ENCODE data around the gene RUSC2. TPM values are rescaled to one million over a fixed set of nuclear protein-coding genes. Genes with fewer than 3 reads are reported as not detected.
"Not testable (repeated sequence)": the region's sequence is repeated elsewhere in the genome, so short reads cannot be mapped to it uniquely, and the experiment has no call there.

The RUSC2 gene
- total and polyA plus RNA-seq, 9 donors: 7.4 to 41.1 (median 26.4) TPM

DNA sequence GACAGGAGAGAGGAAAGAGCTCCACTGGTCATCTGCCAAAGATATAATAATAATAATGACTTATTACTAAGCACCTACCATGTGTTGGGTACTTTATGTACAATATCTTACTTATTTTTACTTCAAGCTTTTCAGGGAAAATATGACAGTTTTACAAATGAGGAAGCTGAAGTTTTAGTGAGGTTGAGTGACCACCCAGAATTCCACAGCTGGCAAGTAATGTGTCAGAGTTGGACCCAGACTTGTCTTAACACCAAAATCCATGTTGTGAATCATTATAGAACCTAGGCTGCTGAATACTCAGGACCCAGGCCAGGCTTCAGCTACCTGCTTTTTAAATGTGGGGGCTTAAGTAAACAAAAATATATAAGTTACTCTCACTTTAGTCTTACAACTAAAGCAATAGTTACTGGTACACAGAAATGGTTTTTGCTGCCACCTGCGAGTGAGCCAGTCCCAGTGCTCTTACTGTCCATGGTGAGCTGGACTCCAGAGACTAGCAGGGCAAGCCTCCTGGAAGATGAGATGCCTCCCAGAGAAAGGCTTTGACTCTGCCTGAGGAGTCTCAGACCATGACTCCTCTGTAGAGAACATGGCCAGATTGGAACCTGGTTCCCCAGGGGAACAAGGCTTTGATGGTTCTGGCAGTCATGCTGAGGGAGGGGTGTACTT, 29.9 kb downstream of the RUSC2 start:
- H3K27ac ChIP-seq: no peak overlapping the region
- no peak overlapping the region for H3K4me3 ChIP-seq
- no peak for DNase-seq
- intact Hi-C loops (cut with DNase I): no loop called here
- H3K4me1 ChIP-seq (ENCODE audit: insufficient read depth): peaks cover 17% of the 10 kb centered on the region
- 97 to 100% (median 100%) methylated on average over 1 of the region's 1 CpG for WGBS, 3 donors
- no peaks in the 10 kb centered on the region for H3K36me3 ChIP-seq
- no peaks in the 10 kb centered on the region for H3K9me3 ChIP-seq
- H3K27me3 ChIP-seq: no peaks in the 10 kb centered on the region
- no peak for TF ChIP-seq EP300 (IDR thresholded peaks at IDR 0.05)
- TF ChIP-seq POLR2A (IDR thresholded peaks at IDR 0.05): no peak
- TF ChIP-seq, protein P1, sequence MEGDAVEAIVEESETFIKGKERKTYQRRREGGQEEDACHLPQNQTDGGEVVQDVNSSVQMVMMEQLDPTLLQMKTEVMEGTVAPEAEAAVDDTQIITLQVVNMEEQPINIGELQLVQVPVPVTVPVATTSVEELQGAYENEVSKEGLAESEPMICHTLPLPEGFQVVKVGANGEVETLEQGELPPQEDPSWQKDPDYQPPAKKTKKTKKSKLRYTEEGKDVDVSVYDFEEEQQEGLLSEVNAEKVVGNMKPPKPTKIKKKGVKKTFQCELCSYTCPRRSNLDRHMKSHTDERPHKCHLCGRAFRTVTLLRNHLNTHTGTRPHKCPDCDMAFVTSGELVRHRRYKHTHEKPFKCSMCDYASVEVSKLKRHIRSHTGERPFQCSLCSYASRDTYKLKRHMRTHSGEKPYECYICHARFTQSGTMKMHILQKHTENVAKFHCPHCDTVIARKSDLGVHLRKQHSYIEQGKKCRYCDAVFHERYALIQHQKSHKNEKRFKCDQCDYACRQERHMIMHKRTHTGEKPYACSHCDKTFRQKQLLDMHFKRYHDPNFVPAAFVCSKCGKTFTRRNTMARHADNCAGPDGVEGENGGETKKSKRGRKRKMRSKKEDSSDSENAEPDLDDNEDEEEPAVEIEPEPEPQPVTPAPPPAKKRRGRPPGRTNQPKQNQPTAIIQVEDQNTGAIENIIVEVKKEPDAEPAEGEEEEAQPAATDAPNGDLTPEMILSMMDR (IDR thresholded peaks at IDR 0.05): no peak

DNA sequence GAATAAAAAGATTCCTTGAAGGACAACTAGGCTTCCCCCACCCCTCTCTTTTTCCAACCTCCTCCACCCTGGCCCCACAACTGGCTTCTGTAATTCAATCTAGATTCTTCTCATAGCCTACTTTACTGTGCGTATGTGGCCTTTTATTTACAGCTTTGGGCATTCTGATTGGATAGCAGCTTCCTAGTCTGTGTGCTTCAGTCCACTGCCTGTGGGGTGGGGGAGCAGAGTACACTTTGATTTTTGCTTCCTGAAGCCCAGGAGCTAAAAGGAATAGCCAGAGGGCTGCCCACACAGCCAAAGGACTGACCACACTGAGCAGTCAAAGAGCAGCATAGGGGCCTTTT, 30.4 kb downstream of the RUSC2 start:
- intact Hi-C loops (cut with DNase I): no loop called here
- no peak overlapping the region for H3K27ac ChIP-seq
- H3K4me1 ChIP-seq (ENCODE audit: insufficient read depth): peaks cover 17% of the 10 kb centered on the region
- 60 to 88% (median 71%) methylated on average over 1 of the region's 1 CpG for WGBS, 3 donors
- no peaks in the 10 kb centered on the region for H3K36me3 ChIP-seq
- H3K4me3 ChIP-seq: no peak overlapping the region
- no peak for TF ChIP-seq POLR2A (IDR thresholded peaks at IDR 0.05)
- TF ChIP-seq, protein P1 (IDR thresholded peaks at IDR 0.05): no peak
- no peak for TF ChIP-seq EP300 (IDR thresholded peaks at IDR 0.05)
- no peaks in the 10 kb centered on the region for H3K9me3 ChIP-seq
- H3K27me3 ChIP-seq: no peaks in the 10 kb centered on the region
- DNase-seq: no peak

DNA sequence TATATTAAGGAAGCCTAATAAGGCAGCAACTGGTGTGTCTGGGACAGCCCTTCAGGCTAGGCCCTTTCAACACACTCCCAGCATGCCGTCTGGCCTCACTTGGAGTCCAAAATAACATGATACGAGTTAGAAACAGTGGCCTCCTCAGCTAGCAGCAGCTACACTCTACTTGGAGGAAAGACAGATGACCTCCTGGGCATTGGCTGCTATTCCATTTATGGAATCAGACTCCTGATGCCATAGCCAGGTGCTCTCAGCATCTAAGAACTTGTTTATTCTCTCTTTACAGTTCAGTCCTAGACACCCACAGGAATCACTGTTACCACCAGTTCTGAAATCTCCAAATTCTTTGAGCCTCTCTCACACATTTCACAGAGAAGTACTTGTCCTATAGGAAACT, 31.8 kb downstream of the RUSC2 start:
- WGBS, 3 donors: 71 to 76% (median 76%) methylated on average over 2 of the region's 2 CpGs
- H3K4me1 ChIP-seq (ENCODE audit: insufficient read depth): peaks cover 19% of the 10 kb centered on the region
- no peak for TF ChIP-seq POLR2A (IDR thresholded peaks at IDR 0.05)
- no peak for TF ChIP-seq EP300 (IDR thresholded peaks at IDR 0.05)
- TF ChIP-seq, protein P1 (IDR thresholded peaks at IDR 0.05): no peak
- no peaks in the 10 kb centered on the region for H3K27me3 ChIP-seq
- DNase-seq: no peak
- no peak overlapping the region for H3K27ac ChIP-seq
- H3K36me3 ChIP-seq: no peaks in the 10 kb centered on the region
- intact Hi-C loops (cut with DNase I): no loop called here
- no peaks in the 10 kb centered on the region for H3K9me3 ChIP-seq
- no peak overlapping the region for H3K4me3 ChIP-seq

DNA sequence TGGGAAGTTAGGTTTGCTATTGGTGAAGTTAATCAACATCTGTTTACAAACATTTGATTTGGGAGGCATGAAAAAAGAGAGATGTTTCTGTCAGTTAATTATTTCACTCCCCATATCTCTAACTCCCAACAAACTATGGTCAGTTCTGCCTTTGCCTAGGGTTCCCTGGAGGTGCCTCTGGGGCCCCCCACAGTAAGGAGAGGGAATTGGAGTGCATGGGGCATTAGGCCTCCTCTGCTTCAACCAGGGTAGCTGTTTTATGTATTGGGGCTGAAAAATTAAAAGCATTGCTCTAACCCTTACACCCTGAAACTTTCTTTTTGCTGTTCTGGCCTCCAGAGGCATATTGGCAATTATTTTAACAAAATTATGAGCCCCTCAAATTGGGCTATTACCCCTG, 32.3 kb downstream of the RUSC2 start:
- DNase-seq: no peak
- H3K4me1 ChIP-seq (ENCODE audit: insufficient read depth): peaks cover 19% of the 10 kb centered on the region
- TF ChIP-seq EP300 (IDR thresholded peaks at IDR 0.05): no peak
- H3K27me3 ChIP-seq: no peaks in the 10 kb centered on the region
- no peaks in the 10 kb centered on the region for H3K36me3 ChIP-seq
- intact Hi-C loops (cut with DNase I): no loop called here
- no peak overlapping the region for H3K4me3 ChIP-seq
- no peaks in the 10 kb centered on the region for H3K9me3 ChIP-seq
- H3K27ac ChIP-seq: no peak overlapping the region

DNA sequence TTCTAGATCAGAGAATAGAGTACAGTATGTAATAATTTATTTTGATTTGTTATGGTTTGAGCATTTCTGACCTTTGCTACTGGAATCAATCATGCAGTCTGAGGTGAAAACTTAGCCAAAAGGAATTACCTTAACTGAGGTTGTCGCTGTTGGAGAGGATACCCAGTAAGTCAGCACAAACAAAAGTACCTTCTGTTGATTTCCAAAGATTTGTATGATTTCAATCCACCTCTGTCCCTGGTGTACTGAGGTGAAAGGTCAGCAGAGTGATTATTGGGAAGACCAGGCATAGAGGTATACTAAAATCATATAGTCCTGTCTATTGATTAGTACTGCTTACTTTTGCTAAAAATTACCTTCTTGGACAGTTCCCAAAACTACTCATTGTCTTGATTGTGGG, 32.8 kb downstream of the RUSC2 start:
- Histone ChIP-seq H3K4me3 (no peak overlapping the region), H3K9me3 (no peaks in the 10 kb centered on the region), H3K4me1 (ENCODE audit: insufficient read depth) (peaks cover 19% of the 10 kb centered on the region), H3K36me3 (no peaks in the 10 kb centered on the region), H3K27me3 (no peaks in the 10 kb centered on the region), H3K27ac (no peak overlapping the region)
- WGBS, 3 donors: 95 to 98% (median 97%) methylated on average over 1 of the region's 1 CpG
- TF ChIP-seq, protein P1 (IDR thresholded peaks at IDR 0.05): no peak
- TF ChIP-seq EP300 (IDR thresholded peaks at IDR 0.05) (no peak), POLR2A (IDR thresholded peaks at IDR 0.05) (no peak)
- intact Hi-C loops (cut with DNase I): no loop called here
- DNase-seq: no peak

DNA sequence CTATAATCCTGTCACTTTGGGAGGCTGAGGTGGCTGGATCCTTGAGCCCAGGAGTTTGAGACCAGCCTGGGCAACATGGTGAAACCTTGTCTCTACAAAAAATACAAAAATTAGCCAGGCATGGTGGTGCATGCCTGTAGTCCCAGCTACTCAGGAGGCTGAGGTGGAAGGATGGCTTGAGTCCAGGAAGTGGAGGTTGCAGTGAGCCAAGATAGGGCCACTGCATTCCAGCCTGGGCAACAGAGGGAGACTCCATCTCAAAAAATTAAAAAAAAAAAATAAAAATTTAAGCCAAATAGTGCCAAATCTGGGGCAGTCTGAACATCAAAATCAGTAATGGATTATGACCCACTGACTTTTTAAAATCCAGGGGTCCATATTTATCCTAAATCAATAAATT, 33.6 kb downstream of the RUSC2 start:
- H3K4me3 ChIP-seq; H3K27ac ChIP-seq; H3K9me3 ChIP-seq; intact Hi-C loops (cut with DNase I); DNase-seq; H3K27me3 ChIP-seq; H3K36me3 ChIP-seq: not testable (repeated sequence)
- H3K4me1 ChIP-seq (ENCODE audit: insufficient read depth): peaks cover 10% of the 10 kb centered on the region

All from ovary (tissue), 9 donors.